Testis (tissue), 2 donors: Measurements from ENCODE around the gene KMT2B.

Experiments used
- POLR2A ChIP-seq: fragments of 450-650 bp; IDR thresholded peaks from one replicate; pipeline ENCODE4 v1.6.1; 2017; ENCODE audit warnings: antibody characterized with exemption, mild to moderate bottlenecking, moderate library complexity
- TF ChIP-seq, protein P1 (sequence below), 3 experiments: fragments of 450-650 bp in 2 of 3; fragments of 200-600 bp in 1 of 3; sonication (generic) in 1 of 3; IDR thresholded peaks; one replicate each; pipeline ENCODE4 v1.5.1; 2016 to 2019; ENCODE audit warnings: antibody characterized with exemption in 3 of 3, mild to moderate bottlenecking in 2 of 3, moderate library complexity in 1 of 3

DNA sequence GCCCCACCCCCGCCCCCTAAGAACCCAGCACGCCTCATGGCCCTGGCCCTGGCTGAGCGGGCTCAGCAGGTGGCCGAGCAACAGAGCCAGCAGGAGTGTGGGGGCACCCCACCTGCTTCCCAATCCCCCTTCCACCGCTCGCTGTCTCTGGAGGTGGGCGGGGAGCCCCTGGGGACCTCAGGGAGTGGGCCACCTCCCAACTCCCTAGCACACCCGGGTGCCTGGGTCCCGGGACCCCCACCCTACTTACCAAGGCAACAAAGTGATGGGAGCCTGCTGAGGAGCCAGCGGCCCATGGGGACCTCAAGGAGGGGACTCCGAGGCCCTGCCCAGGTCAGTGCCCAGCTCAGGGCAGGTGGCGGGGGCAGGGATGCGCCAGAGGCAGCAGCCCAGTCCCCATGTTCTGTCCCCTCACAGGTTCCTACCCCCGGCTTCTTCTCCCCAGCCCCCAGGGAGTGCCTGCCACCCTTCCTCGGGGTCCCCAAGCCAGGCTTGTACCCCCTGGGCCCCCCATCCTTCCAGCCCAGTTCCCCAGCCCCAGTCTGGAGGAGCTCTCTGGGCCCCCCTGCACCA lies 69.5 kb downstream of the KMT2B start:
- TF ChIP-seq, protein P1, sequence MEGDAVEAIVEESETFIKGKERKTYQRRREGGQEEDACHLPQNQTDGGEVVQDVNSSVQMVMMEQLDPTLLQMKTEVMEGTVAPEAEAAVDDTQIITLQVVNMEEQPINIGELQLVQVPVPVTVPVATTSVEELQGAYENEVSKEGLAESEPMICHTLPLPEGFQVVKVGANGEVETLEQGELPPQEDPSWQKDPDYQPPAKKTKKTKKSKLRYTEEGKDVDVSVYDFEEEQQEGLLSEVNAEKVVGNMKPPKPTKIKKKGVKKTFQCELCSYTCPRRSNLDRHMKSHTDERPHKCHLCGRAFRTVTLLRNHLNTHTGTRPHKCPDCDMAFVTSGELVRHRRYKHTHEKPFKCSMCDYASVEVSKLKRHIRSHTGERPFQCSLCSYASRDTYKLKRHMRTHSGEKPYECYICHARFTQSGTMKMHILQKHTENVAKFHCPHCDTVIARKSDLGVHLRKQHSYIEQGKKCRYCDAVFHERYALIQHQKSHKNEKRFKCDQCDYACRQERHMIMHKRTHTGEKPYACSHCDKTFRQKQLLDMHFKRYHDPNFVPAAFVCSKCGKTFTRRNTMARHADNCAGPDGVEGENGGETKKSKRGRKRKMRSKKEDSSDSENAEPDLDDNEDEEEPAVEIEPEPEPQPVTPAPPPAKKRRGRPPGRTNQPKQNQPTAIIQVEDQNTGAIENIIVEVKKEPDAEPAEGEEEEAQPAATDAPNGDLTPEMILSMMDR (IDR thresholded peaks at IDR 0.05): no peak
- no peak for TF ChIP-seq POLR2A
